Body of pancreas (tissue), 4 donors: ENCODE results near the gene ESYT2.

Experiments
- CTCF ChIP-seq, 7 experiments: fragments of 450-650 bp in 4 of 7; fragments of 200-600 bp in 3 of 7; sonication (generic) in 3 of 7; IDR thresholded peaks; one replicate each; pipeline ENCODE4 v1.5.1; 2016 to 2019; ENCODE audit warnings: antibody characterized with exemption in 7 of 7
- POLR2A ChIP-seq, 3 donors: fragments of 450-650 bp; IDR thresholded peaks; one replicate each; pipeline ENCODE4 v1.6.1; 2016; ENCODE audit warnings: antibody characterized with exemption in 3 of 3, mild to moderate bottlenecking in 2 of 3

- TF ChIP-seq CTCF (IDR thresholded peaks at IDR 0.05) (no peak), POLR2A (IDR thresholded peaks at IDR 0.05) (no peak)
Observed at GRCh38 chr7:158754746-158755444, 74.4 kb downstream of the ESYT2 start.
